Measurements from ENCODE around the gene PTPRR.

DNA sequence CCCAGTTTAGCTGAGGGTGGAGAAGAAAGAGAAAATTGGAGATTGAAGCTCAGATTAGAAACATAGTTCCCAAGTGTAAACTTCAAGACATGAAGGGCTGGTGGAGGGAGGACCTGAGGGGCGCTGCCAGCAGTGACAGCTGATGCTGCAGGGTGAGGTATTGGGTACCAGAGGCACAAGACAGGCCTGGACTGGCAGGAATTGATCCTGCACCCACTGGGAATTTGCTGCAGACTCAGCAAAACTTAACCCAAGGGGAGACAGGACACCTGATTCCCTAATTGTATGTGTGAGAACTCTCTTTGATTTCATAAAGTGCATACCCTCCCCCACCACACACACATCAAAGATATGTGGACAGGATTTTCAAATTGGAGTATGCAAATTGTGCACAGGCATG, 11.6 kb downstream of the PTPRR start:
- no peak for TF ChIP-seq RBM22 (optimal IDR thresholded peaks at IDR 0.05; ENCODE audit: low read length)
- TF ChIP-seq NPAS2 (CRISPR knock-in tag; IDR thresholded peaks at IDR 0.05; ENCODE audit: borderline replicate concordance) = no peak
- TF ChIP-seq, protein P1, sequence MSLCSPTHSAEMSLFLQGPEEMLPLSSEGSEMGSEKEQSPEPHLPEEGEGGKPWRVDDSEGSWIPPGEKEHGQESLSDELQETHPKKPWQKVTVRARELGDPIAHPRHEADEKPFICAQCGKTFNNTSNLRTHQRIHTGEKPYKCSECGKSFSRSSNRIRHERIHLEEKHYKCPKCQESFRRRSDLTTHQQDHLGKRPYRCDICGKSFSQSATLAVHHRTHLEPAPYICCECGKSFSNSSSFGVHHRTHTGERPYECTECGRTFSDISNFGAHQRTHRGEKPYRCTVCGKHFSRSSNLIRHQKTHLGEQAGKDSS (CRISPR knock-in tag; IDR thresholded peaks at IDR 0.05; ENCODE audit: borderline replicate concordance, low read depth) = no peak
- TF ChIP-seq ZNF501 (CRISPR knock-in tag; IDR thresholded peaks at IDR 0.05) = no peak
- TF ChIP-seq RFXAP (CRISPR knock-in tag; IDR thresholded peaks at IDR 0.05; ENCODE audit: borderline replicate concordance) = no peak
- TF ChIP-seq, protein P2, sequence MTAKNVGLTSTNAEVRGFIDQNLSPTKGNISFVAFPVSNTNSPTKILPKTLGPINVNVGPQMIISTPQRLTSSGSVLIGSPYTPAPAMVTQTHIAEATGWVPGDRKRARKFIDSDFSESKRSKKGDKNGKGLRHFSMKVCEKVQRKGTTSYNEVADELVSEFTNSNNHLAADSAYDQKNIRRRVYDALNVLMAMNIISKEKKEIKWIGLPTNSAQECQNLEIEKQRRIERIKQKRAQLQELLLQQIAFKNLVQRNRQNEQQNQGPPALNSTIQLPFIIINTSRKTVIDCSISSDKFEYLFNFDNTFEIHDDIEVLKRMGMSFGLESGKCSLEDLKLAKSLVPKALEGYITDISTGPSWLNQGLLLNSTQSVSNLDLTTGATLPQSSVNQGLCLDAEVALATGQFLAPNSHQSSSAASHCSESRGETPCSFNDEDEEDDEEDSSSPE (CRISPR knock-in tag; IDR thresholded peaks at IDR 0.05) = no peak

All from HepG2 (cell line).